Activated T-cell treated with anti-CD3 and anti-CD28 coated beads, Interleukin-2, amount 50 U/mL, for 4 hours (primary cell): ENCODE data around the gene NFRKB. TPM values are rescaled to one million over a fixed set of nuclear protein-coding genes. Genes with fewer than 3 reads are reported as not detected.
"Not testable (repeated sequence)": the region's sequence is repeated elsewhere in the genome, so short reads cannot be mapped to it uniquely, and the experiment has no call there.

Source experiments
- ATAC-seq, 2 donors: fragments of 200-7000 bp; cut with Tn5 transposase; one replicate each; pipeline ENCODE4 v1.10.0; 2021
- DNase-seq: peaks from one replicate; pipeline ENCODE4 v3.0.0-alpha.2; 2020
- H3K27me3 Mint-ChIP-seq: one replicate; pipeline ENCODE4 v1.8.0; 2021; ENCODE audit warnings: low read depth, mixed read lengths
- H3K36me3 Mint-ChIP-seq: one replicate; pipeline ENCODE4 v1.8.0; 2022; ENCODE audit warnings: mixed read lengths; ENCODE audit not compliant: insufficient read depth
- H3K4me1 Mint-ChIP-seq: one replicate; pipeline ENCODE4 v1.8.0; 2021; ENCODE audit warnings: low read depth, mixed read lengths
- H3K4me3 Mint-ChIP-seq: one replicate; pipeline ENCODE4 v1.8.0; 2021; ENCODE audit warnings: mild to moderate bottlenecking, moderate library complexity, mixed read lengths
- H3K9me3 Mint-ChIP-seq: one replicate; pipeline ENCODE4 v1.8.0; 2021; ENCODE audit warnings: mixed read lengths
- total RNA-seq, 3 donors: library from RNA; stranded (reverse); gene quantifications; one replicate each; pipeline ENCODE4 v1.2.1, GENCODE V29; 2021

NFRKB gene
- total RNA-seq, 3 donors from 2014 or later: 30.2 to 42.1 (median 39.0) TPM

- H3K4me1 Mint-ChIP-seq: peaks cover 8% of the 10 kb centered on the region
- no peaks in the 10 kb centered on the region for H3K27me3 Mint-ChIP-seq
- no peak for DNase-seq
- H3K36me3 Mint-ChIP-seq: peaks cover 20% of the 10 kb centered on the region
- H3K4me3 Mint-ChIP-seq: no peak overlapping the region
- ATAC-seq: no peak
- H3K9me3 Mint-ChIP-seq: no peaks in the 10 kb centered on the region
These were observed 27.3 kb upstream of the NFRKB start for GRCh38 chr11:129922674-129923073.

- peaks cover 3% of the 10 kb centered on the region for H3K4me1 Mint-ChIP-seq
- no peaks in the 10 kb centered on the region for H3K9me3 Mint-ChIP-seq
- DNase-seq (no peak), ATAC-seq (no peak)
- no peak overlapping the region for H3K4me3 Mint-ChIP-seq
- no peaks in the 10 kb centered on the region for H3K27me3 Mint-ChIP-seq
- peaks cover 35% of the 10 kb centered on the region for H3K36me3 Mint-ChIP-seq
These were observed 23.0 kb upstream of the NFRKB start for GRCh38 chr11:129918361-129918760.

DNA sequence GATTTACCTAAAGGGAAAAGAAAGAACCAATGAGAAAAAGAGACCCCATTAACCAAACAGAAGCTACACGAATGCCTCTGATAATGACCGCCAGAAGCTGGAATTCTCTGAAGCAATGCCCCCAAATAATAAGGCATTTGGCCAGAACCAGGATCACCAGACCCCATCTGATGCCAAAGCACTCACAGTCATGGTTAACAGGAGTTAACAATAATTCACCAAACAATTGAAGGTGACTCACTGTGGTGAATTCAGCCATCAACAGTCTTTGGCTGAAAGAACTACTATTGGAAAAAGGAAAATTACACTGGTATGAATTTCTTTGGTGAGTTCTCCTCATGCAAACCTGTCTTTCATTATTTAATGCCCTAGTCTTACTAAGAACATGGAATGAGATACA, 21.9 kb upstream of the NFRKB start:
- ATAC-seq (no peak), DNase-seq (no peak)
- H3K4me3 Mint-ChIP-seq: no peak overlapping the region
- H3K4me1 Mint-ChIP-seq: no peaks in the 10 kb centered on the region
- H3K9me3 Mint-ChIP-seq: no peaks in the 10 kb centered on the region
- no peaks in the 10 kb centered on the region for H3K27me3 Mint-ChIP-seq
- H3K36me3 Mint-ChIP-seq: peaks cover 31% of the 10 kb centered on the region

- no peaks in the 10 kb centered on the region for H3K27me3 Mint-ChIP-seq
- H3K36me3 Mint-ChIP-seq: peaks cover 37% of the 10 kb centered on the region
- H3K4me3 Mint-ChIP-seq: no peak overlapping the region
- DNase-seq: no peak
- no peaks in the 10 kb centered on the region for H3K9me3 Mint-ChIP-seq
- peaks cover 5% of the 10 kb centered on the region for H3K4me1 Mint-ChIP-seq
- no peak for ATAC-seq
These were observed 15.9 kb upstream of the NFRKB start for GRCh38 chr11:129911298-129911697.

DNA sequence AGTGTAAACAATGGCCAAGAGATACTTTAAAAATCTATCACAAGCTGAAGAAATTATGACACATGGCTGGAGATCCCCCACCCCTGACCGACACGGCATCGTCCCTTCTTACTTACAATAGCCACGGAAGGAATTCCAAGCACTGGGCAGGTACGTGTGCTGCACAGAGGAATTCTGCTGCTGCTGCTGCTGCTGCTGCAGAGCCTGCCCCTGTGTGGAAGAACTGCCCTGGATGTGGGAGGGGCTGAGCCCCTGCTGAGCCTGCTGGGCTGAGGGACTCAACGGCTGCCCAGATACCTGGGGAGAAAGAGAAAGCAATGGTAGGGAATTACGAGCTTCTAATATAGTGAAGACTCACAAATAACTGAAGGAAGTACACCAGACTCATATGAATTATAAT, 15.0 kb upstream of the NFRKB start:
- no peaks in the 10 kb centered on the region for H3K27me3 Mint-ChIP-seq
- no peak overlapping the region for H3K4me3 Mint-ChIP-seq
- DNase-seq (no peak), ATAC-seq (no peak)
- peaks cover 37% of the 10 kb centered on the region for H3K36me3 Mint-ChIP-seq
- H3K9me3 Mint-ChIP-seq: no peaks in the 10 kb centered on the region
- peaks cover 5% of the 10 kb centered on the region for H3K4me1 Mint-ChIP-seq

GRCh38 chr11:129905402-129905801, 10.0 kb upstream of the NFRKB start:
- no peaks in the 10 kb centered on the region for H3K4me1 Mint-ChIP-seq
- H3K4me3 Mint-ChIP-seq: no peak overlapping the region
- H3K27me3 Mint-ChIP-seq: no peaks in the 10 kb centered on the region
- DNase-seq: no peak
- ATAC-seq: no peak
- H3K36me3 Mint-ChIP-seq: peaks cover 36% of the 10 kb centered on the region
- H3K9me3 Mint-ChIP-seq: no peaks in the 10 kb centered on the region

DNA sequence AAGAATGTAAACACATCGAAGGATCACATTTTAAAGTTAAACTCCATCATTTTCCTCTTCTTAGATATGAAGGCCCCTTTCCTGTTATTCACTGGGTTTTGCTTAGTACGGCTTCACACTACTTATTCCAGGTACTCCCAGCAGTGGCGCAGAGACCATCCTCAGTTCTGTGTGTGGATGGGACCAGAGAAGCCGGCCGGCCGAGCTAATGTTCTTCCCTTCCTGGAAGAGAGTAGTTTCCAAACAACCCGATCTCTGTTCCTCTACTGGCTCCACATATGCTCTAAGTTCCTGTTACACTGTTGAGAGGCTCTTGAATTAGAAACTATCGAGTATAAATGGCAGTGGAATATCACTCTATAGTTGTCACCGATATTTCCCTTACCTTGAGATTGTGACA, 684 bp upstream of the NFRKB start:
- H3K36me3 Mint-ChIP-seq: peaks cover 19% of the 10 kb centered on the region
- DNase-seq (no peak), ATAC-seq (no peak)
- H3K27me3 Mint-ChIP-seq: no peaks in the 10 kb centered on the region
- peak overlapping the region; percentile 93 for H3K4me3 Mint-ChIP-seq
- peaks cover 33% of the 10 kb centered on the region for H3K4me1 Mint-ChIP-seq
- no peaks in the 10 kb centered on the region for H3K9me3 Mint-ChIP-seq

GRCh38 chr11:129894278-129895125, 876 bp downstream of the NFRKB start:
- Mint-ChIP-seq H3K36me3 (peaks cover 16% of the 10 kb centered on the region), H3K9me3 (no peaks in the 10 kb centered on the region), H3K4me1 (peaks cover 42% of the 10 kb centered on the region), H3K4me3 (peak overlapping the region; percentile 93), H3K27me3 (no peaks in the 10 kb centered on the region)
- no peak for DNase-seq
- ATAC-seq: peak; percentile 1 to 15

DNA sequence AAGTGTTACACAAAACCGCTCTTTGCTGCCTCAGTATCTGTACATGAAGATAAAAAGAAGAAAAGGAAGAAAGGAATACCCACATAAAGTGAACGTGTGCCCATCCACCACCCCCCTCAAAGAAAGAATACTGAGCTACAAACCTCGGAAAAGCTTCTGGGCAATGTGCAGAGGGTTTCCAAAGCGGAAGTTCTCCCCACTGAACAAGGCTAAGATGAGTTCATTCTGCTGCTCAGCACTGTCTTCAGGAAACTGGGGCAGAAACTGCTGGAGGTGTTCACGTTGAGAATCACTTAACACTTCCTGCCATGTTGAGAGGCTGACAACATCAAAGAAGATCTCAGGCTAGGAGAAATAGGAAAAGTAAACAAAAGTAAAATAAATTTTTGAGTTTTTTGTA, 6.9 kb downstream of the NFRKB start:
- Mint-ChIP-seq H3K4me1 (peaks cover 38% of the 10 kb centered on the region), H3K36me3 (peaks cover 57% of the 10 kb centered on the region), H3K4me3 (no peak overlapping the region), H3K27me3 (no peaks in the 10 kb centered on the region), H3K9me3 (no peaks in the 10 kb centered on the region)
- no peak for DNase-seq
- peak; percentile 48 to 54 for ATAC-seq

DNA sequence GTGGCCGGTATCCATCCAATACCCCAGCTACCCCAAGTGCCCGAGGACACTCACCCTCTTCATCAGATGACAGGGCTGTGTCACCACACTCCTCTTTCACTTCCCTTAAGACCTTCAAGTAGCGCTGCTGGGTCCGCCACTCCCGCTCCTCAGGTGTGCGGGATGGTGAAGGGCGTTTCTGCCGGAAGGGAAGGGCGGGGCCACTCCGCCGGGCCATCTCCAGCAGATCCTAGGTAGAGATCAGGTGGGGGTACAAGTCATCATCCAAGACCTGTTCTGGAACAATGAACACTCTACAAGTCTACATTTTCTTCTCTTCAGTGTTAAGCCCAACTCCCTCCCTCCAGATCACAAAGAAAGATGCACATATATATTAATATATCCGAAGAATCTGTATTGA, 10.0 kb downstream of the NFRKB start:
- ATAC-seq (no peak), DNase-seq (no peak)
- no peaks in the 10 kb centered on the region for H3K27me3 Mint-ChIP-seq
- peaks cover 71% of the 10 kb centered on the region for H3K36me3 Mint-ChIP-seq
- H3K9me3 Mint-ChIP-seq: no peaks in the 10 kb centered on the region
- H3K4me1 Mint-ChIP-seq: peaks cover 25% of the 10 kb centered on the region
- no peak overlapping the region for H3K4me3 Mint-ChIP-seq

DNA sequence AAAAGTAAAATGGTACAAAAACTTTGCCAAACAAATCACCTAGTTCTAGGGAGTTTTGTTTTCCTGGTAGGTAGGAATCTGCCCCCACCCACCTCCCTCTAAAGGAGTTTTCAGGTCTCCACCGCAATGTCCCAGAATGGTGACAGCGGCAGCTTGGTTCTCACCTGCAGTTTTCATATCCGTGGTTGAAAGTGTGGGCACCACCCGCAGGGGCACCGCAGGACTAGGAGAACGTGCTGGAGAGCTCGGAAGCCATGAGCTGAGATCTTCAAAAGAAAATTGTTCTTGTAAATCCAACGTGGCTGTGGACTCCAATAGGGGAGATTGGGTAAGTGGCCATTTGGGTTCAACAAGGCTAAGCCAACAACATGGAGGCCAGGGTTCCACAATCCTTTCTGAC, 10.8 kb downstream of the NFRKB start:
- Mint-ChIP-seq H3K27me3 (no peaks in the 10 kb centered on the region), H3K4me1 (peaks cover 17% of the 10 kb centered on the region), H3K36me3 (peaks cover 76% of the 10 kb centered on the region), H3K9me3 (no peaks in the 10 kb centered on the region), H3K4me3 (no peak overlapping the region)
- DNase-seq: no peak
- ATAC-seq: no peak

GRCh38 chr11:129881570-129882170, 13.7 kb downstream of the NFRKB start:
- peaks cover 80% of the 10 kb centered on the region for H3K36me3 Mint-ChIP-seq
- H3K4me3 Mint-ChIP-seq: no peak overlapping the region
- no peaks in the 10 kb centered on the region for H3K27me3 Mint-ChIP-seq
- no peaks in the 10 kb centered on the region for H3K4me1 Mint-ChIP-seq
- peak; percentile 37 for DNase-seq
- H3K9me3 Mint-ChIP-seq: no peaks in the 10 kb centered on the region
- peak in 1 of 2 donors; percentile 62 for ATAC-seq

- Mint-ChIP-seq H3K36me3 (peaks cover 78% of the 10 kb centered on the region), H3K9me3 (no peaks in the 10 kb centered on the region)
- no peak for ATAC-seq
These were observed 15.1 kb downstream of the NFRKB start for GRCh38 chr11:129880311-129880710.

DNA sequence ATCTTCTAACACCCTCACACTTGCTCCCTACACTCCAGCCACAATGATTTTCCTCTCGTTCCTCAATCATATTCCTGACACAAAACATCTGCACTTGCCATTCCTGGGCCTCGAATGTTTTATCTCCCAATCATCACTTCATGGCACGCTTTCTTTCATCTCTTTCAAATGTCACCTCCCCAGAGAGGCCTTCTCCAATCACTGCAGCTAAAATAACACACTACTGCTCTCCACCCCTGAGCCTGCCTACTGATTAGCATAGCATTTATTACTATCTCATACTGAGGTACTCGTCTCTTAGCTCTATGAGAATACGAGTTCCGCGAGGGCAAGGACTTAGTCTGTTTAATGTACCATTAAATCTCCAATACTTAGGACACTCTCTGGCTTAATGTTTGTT, 23.5 kb downstream of the NFRKB start:
- no peak for ATAC-seq
- H3K4me3 Mint-ChIP-seq: no peak overlapping the region

More at GRCh38 chr11:129880311-129880710, 15.1 kb downstream of the NFRKB start:
- H3K4me1 Mint-ChIP-seq: no peaks in the 10 kb centered on the region
- no peaks in the 10 kb centered on the region for H3K27me3 Mint-ChIP-seq
- H3K4me3 Mint-ChIP-seq: no peak overlapping the region
- DNase-seq: no peak

GRCh38 chr11:129868626-129869025, 26.8 kb downstream of the NFRKB start:
- not testable (repeated sequence) for DNase-seq, ATAC-seq, H3K27me3 Mint-ChIP-seq, H3K4me3 Mint-ChIP-seq, H3K9me3 Mint-ChIP-seq
- Mint-ChIP-seq H3K4me1 (peaks cover 13% of the 10 kb centered on the region), H3K36me3 (peaks cover 65% of the 10 kb centered on the region)

More for the DNA sequence above, 23.5 kb downstream of the NFRKB start:
- Mint-ChIP-seq H3K9me3 (no peaks in the 10 kb centered on the region), H3K27me3 (no peaks in the 10 kb centered on the region), H3K4me1 (peaks cover 5% of the 10 kb centered on the region), H3K36me3 (peaks cover 65% of the 10 kb centered on the region)
- DNase-seq: no peak
